Transverse colon (tissue), 4 donors: ENCODE data around the gene C1QL1. TPM values are rescaled to one million over a fixed set of nuclear protein-coding genes. Genes with fewer than 3 reads are reported as not detected.
A peak's percentile ranks its signal among the peaks of the same experiment; 100 is the strongest.

ENCODE experiments used
- DNase-seq: peaks from one replicate; pipeline ENCODE4 v3.0.0-alpha.2; 2019
- H3K27ac ChIP-seq, 4 donors: fragments of 200-600 bp; sonication (generic); 2 replicates each; pipeline ENCODE4 v1.5.1; 2016 to 2018; ENCODE audit warnings: inconsistent platforms in 4 of 4
- H3K27me3 ChIP-seq: fragments of 200-600 bp; sonication (generic); 2 replicates; pipeline ENCODE4 v1.5.1; 2017; ENCODE audit warnings: inconsistent platforms
- H3K36me3 ChIP-seq, 4 donors: fragments of 200-600 bp; sonication (generic); 2 replicates each; pipeline ENCODE4 v1.5.1; 2017 to 2019; ENCODE audit warnings: inconsistent platforms in 4 of 4
- H3K4me1 ChIP-seq, 4 donors: fragments of 200-600 bp; sonication (generic); 2 replicates each; pipeline ENCODE4 v1.5.1; 2017 to 2020; ENCODE audit warnings: inconsistent platforms in 4 of 4
- H3K4me3 ChIP-seq, 4 donors: fragments of 200-600 bp; sonication (generic); 1 replicate in 1 of 4; 2 replicates in 3 of 4; pipeline versions ENCODE4 v1.5.1 to v1.6.1; 2017 to 2019; ENCODE audit warnings: inconsistent platforms in 4 of 4
- H3K9me3 ChIP-seq, 2 donors: fragments of 200-600 bp; sonication (generic); 2 replicates each; pipeline ENCODE4 v1.5.1; 2017 to 2019; ENCODE audit warnings: inconsistent platforms in 2 of 2
- CTCF ChIP-seq, 5 experiments: fragments of 200-600 bp in 3 of 5; fragments of 450-650 bp in 2 of 5; sonication (generic) in 3 of 5; IDR thresholded peaks; 1 replicate in 2 of 5; 2 replicates in 3 of 5; pipeline ENCODE4 v1.5.1; 2016 to 2017; ENCODE audit warnings: antibody characterized with exemption in 5 of 5, inconsistent platforms in 3 of 5, mild to moderate bottlenecking in 2 of 5, moderate library complexity in 1 of 5
- EP300 ChIP-seq: sonication (generic); formaldehyde crosslinking; IDR thresholded peaks from one replicate; pipeline ENCODE4 v1.6.1; 2017; ENCODE audit warnings: antibody characterized with exemption, low read depth
- POLR2A ChIP-seq: fragments of 450-650 bp; IDR thresholded peaks from one replicate; pipeline ENCODE4 v1.6.1; 2016; ENCODE audit warnings: antibody characterized with exemption, mild to moderate bottlenecking, moderate library complexity
- POLR2AphosphoS5 ChIP-seq, 3 donors: sonication (generic); formaldehyde crosslinking; IDR thresholded peaks; one replicate each; pipeline ENCODE4 v1.6.1; 2016; ENCODE audit warnings: antibody characterized with exemption in 3 of 3
- WGBS, 2 donors: methylation state at CpG; one replicate each; pipeline ENCODE4 v1.1.5; 2018; ENCODE audit warnings: low coverage in 1 of 2; 5-methylcytosine and 5-hydroxymethylcytosine counted together
- in situ Hi-C, 4 donors: fragments of 200-750 bp; cut with MboI; loops; one replicate each; pipeline versions ENCODE4 v1.15.0 to v1.15.1; 2017; ENCODE audit warnings: low sequenced_read_pairs in 3 of 4, low pct_ligation_motif_present in 1 of 4, low pct_unique_long_range_greater_than_20kb in 1 of 4
- intact Hi-C: fragments of 100-400 bp; cut with DNase I; formaldehyde crosslinking; loops from one replicate; pipeline ENCODE4 v1.15.1; 2023; ENCODE audit warnings: low total_unique reads
- total RNA-seq, 4 donors: library from RNA; depleted of rRNA; stranded (reverse); fragments of >200 nt; gene quantifications; one replicate each; pipeline ENCODE4 v1.1.0, GENCODE V29; 2016

C1QL1 gene
- total RNA-seq, 4 donors from 2014 or later: 0.55 to 6.8 (median 1.1) TPM; not detected in 1

GRCh38 chr17:44969144-44969780, 1.2 kb upstream of the C1QL1 start:
- H3K4me3 ChIP-seq: peak overlapping the region in 1 of 4 donors; percentile 58
- TF ChIP-seq POLR2A (no peak), EP300 (no peak), CTCF (IDR thresholded peaks at IDR 0.05) (no peak), POLR2AphosphoS5 (IDR thresholded peaks at IDR 0.05) (no peak)
- in situ Hi-C loops (no loop called here), intact Hi-C loops (no loop called here)
- WGBS, 2 donors: 51% methylated on average over 19 of the region's 19 CpGs; no CpG with 5 or more reads in 1 of the 2 donors
- no peaks in the 10 kb centered on the region for H3K9me3 ChIP-seq
- H3K27ac ChIP-seq: peak overlapping the region in 3 of 4 donors; percentile 55 to 87 (median 74)
- DNase-seq: no peak
- H3K27me3 ChIP-seq: peaks cover 90% of the 10 kb centered on the region
- H3K4me1 ChIP-seq: peaks cover 11 to 34% (median 26%) of the 10 kb centered on the region in 4 donors
- H3K36me3 ChIP-seq: no peaks in the 10 kb centered on the region

GRCh38 chr17:44967907-44968224, 237 bp downstream of the C1QL1 start:
- H3K27me3 ChIP-seq: peaks cover 91% of the 10 kb centered on the region
- no peak for TF ChIP-seq CTCF (IDR thresholded peaks at IDR 0.05)
- no peak for TF ChIP-seq POLR2A
- TF ChIP-seq EP300: no peak
- TF ChIP-seq POLR2AphosphoS5 (IDR thresholded peaks at IDR 0.05): no peak
- H3K36me3 ChIP-seq: no peaks in the 10 kb centered on the region
- WGBS, 2 donors: 14% methylated on average over 21 of the region's 47 CpGs; no CpG with 5 or more reads in 1 of the 2 donors
- H3K9me3 ChIP-seq: no peaks in the 10 kb centered on the region
- DNase-seq: no peak
- peak overlapping the region in 2 of 4 donors; percentile 33 to 39 for H3K4me3 ChIP-seq
- in situ Hi-C loops (no loop called here), intact Hi-C loops (no loop called here)
- H3K4me1 ChIP-seq: peaks cover 11 to 34% (median 26%) of the 10 kb centered on the region in 4 donors
- no peak overlapping the region for H3K27ac ChIP-seq

- Histone ChIP-seq H3K36me3 (no peaks in the 10 kb centered on the region), H3K9me3 (no peaks in the 10 kb centered on the region), H3K4me1 (peaks cover 11 to 34% (median 26%) of the 10 kb centered on the region in 4 donors), H3K4me3 (peak overlapping the region in 2 of 4 donors; percentile 33 to 39), H3K27me3 (peaks cover 91% of the 10 kb centered on the region), H3K27ac (no peak overlapping the region)
- in situ Hi-C loops (no loop called here), intact Hi-C loops (no loop called here)
- no peak for TF ChIP-seq CTCF (IDR thresholded peaks at IDR 0.05)
- no peak for TF ChIP-seq POLR2A
- TF ChIP-seq POLR2AphosphoS5 (IDR thresholded peaks at IDR 0.05): no peak
- no peak for TF ChIP-seq EP300
- no peak for DNase-seq
- WGBS, 2 donors: 15% methylated on average over 32 of the region's 76 CpGs; no CpG with 5 or more reads in 1 of the 2 donors
Measured at GRCh38 chr17:44967026-44967906, 837 bp downstream of the C1QL1 start.

GRCh38 chr17:44966348-44967025, 1.6 kb downstream of the C1QL1 start:
- peaks cover 84% of the 10 kb centered on the region for H3K27me3 ChIP-seq

More at GRCh38 chr17:44966348-44967025, 1.6 kb downstream of the C1QL1 start:
- peak overlapping the region in 1 of 4 donors; percentile 39 for H3K4me3 ChIP-seq
- 20 to 26% methylated on average over 1 to 21 of the region's 21 CpGs for WGBS, 2 donors
- peaks cover 11 to 34% (median 26%) of the 10 kb centered on the region in 4 donors for H3K4me1 ChIP-seq
- no peaks in the 10 kb centered on the region for H3K9me3 ChIP-seq
- intact Hi-C loops (no loop called here), in situ Hi-C loops (no loop called here)
- no peak for TF ChIP-seq POLR2AphosphoS5 (IDR thresholded peaks at IDR 0.05)
- no peak for TF ChIP-seq POLR2A
- no peak for TF ChIP-seq CTCF (IDR thresholded peaks at IDR 0.05)
- no peak for TF ChIP-seq EP300
- H3K27ac ChIP-seq: no peak overlapping the region
- H3K36me3 ChIP-seq: no peaks in the 10 kb centered on the region
- no peak for DNase-seq
